Activated naive CD4-positive, alpha-beta T cell (primary cell): ENCODE measurements around the gene RNU11.
"Not testable (repeated sequence)": the region's sequence is repeated elsewhere in the genome, so short reads cannot be mapped to it uniquely, and the experiment has no call there.

Experiments
- DNase-seq, 4 experiments: peaks; one replicate each; lab custom pipeline; 2025; lab: John Stamatoyannopoulos, UW

The RNU11 gene

GRCh38 chr1:28663871-28664470 is 15.6 kb downstream of the RNU11 start:
- no peak for DNase-seq

GRCh38 chr1:28666806-28667205 is 18.4 kb downstream of the RNU11 start:
- DNase-seq, result no peak

- peak; percentile 47 to 81 (median 70) for DNase-seq
Observed at GRCh38 chr1:28668191-28668955, 20.0 kb downstream of the RNU11 start, which contains the start of gene GMEB1. TSS of gene GMEB1 (plus strand) at chr1:28668784. CDS start at chr1:28683613, 14,829 bp downstream.

GRCh38 chr1:28668956-28669723 is 20.7 kb downstream of the RNU11 start:
- peak in 3 of 4 experiments; percentile 45 to 81 (median 68) for DNase-seq

- no peak for DNase-seq
Observed at GRCh38 chr1:28671254-28671780, 22.9 kb downstream of the RNU11 start.

GRCh38 chr1:28672971-28673370 is 24.6 kb downstream of the RNU11 start:
- DNase-seq, result not testable (repeated sequence)

- no peak for DNase-seq
Observed at GRCh38 chr1:28675924-28676257, 27.5 kb downstream of the RNU11 start.

GRCh38 chr1:28680151-28680550 is 31.8 kb downstream of the RNU11 start:
- no peak for DNase-seq

GRCh38 chr1:28682840-28683239 is 34.4 kb downstream of the RNU11 start:
- no peak for DNase-seq

- no peak for DNase-seq
Observed at GRCh38 chr1:28684937-28685336, 36.5 kb downstream of the RNU11 start.

- DNase-seq, result not testable (repeated sequence)
Observed at GRCh38 chr1:28691627-28692026, 43.2 kb downstream of the RNU11 start.
